NCI-H2196 treated with DMSO at 0.1 percent for 48 hours (cell line): ENCODE data around the gene SNX25.
"Not testable (repeated sequence)": the region's sequence is repeated elsewhere in the genome, so short reads cannot be mapped to it uniquely, and the experiment has no call there.

Experiments used
- DNase-seq: peaks from one replicate; lab custom pipeline; 2025; ENCODE audit not compliant: unreplicated experiment; lab: John Stamatoyannopoulos, UW

Gene SNX25

GRCh38 chr4:185341377-185341776, 132.0 kb downstream of the SNX25 start:
- no peak for DNase-seq

GRCh38 chr4:185341841-185342240, 132.4 kb downstream of the SNX25 start:
- DNase-seq, result no peak

GRCh38 chr4:185343726-185344581, 134.6 kb downstream of the SNX25 start:
- no peak for DNase-seq

- no peak for DNase-seq
Measured at GRCh38 chr4:185344743-185345538, 135.5 kb downstream of the SNX25 start.

- DNase-seq, result no peak
Measured at GRCh38 chr4:185346975-185347601, 137.7 kb downstream of the SNX25 start.

- no peak for DNase-seq
Measured at GRCh38 chr4:185351691-185352090, 142.3 kb downstream of the SNX25 start.

GRCh38 chr4:185352202-185352601, 142.8 kb downstream of the SNX25 start:
- no peak for DNase-seq

GRCh38 chr4:185352741-185353140, 143.3 kb downstream of the SNX25 start:
- no peak for DNase-seq

- no peak for DNase-seq
Measured at GRCh38 chr4:185357211-185357610, 147.8 kb downstream of the SNX25 start.

GRCh38 chr4:185357733-185358440, 148.5 kb downstream of the SNX25 start:
- no peak for DNase-seq

- no peak for DNase-seq
Measured at GRCh38 chr4:185358514-185358913, 149.1 kb downstream of the SNX25 start.

- no peak for DNase-seq
Measured at GRCh38 chr4:185358959-185359358, 149.6 kb downstream of the SNX25 start.

- DNase-seq, result no peak
Measured at GRCh38 chr4:185359767-185360446, 150.5 kb downstream of the SNX25 start.

- DNase-seq, result no peak
Measured at GRCh38 chr4:185361872-185362271, 152.5 kb downstream of the SNX25 start.

GRCh38 chr4:185362570-185362969, 153.2 kb downstream of the SNX25 start:
- DNase-seq, result not testable (repeated sequence)

- DNase-seq, result no peak
Measured at GRCh38 chr4:185363251-185363650, 153.9 kb downstream of the SNX25 start.

- no peak for DNase-seq
Measured at GRCh38 chr4:185364886-185365285, 155.5 kb downstream of the SNX25 start.

GRCh38 chr4:185369731-185370130, 160.3 kb downstream of the SNX25 start:
- no peak for DNase-seq

GRCh38 chr4:185370268-185370949, 161.0 kb downstream of the SNX25 start:
- DNase-seq, result no peak

- no peak for DNase-seq
Measured at GRCh38 chr4:185371702-185372101, 162.3 kb downstream of the SNX25 start.
